ENCODE measurements around the gene LGALS3. TPM values are rescaled to one million over a fixed set of nuclear protein-coding genes. Genes with fewer than 3 reads are reported as not detected.
A peak's percentile ranks its signal among the peaks of the same experiment; 100 is the strongest.

LGALS3 gene
- total RNA-seq, 1 donor from 2014 or later: 90.8 TPM

- Mint-ChIP-seq H3K4me1 (ENCODE audit: unreplicated experiment) (peaks cover 44% of the 10 kb centered on the region), H3K27me3 (ENCODE audit: unreplicated experiment) (no peaks in the 10 kb centered on the region), H3K36me3 (ENCODE audit: unreplicated experiment) (no peaks in the 10 kb centered on the region), H3K9me3 (ENCODE audit: unreplicated experiment) (no peaks in the 10 kb centered on the region), H3K27ac (ENCODE audit: unreplicated experiment) (no peak overlapping the region), H3K4me3 (ENCODE audit: unreplicated experiment) (no peak overlapping the region)
- no peak for DNase-seq (ENCODE audit: extremely low spot score, unreplicated experiment)
- no peak for TF ChIP-seq CTCF (IDR thresholded peaks at IDR 0.05)
Measured at GRCh38 chr14:55120571-55121495, 8.2 kb upstream of the LGALS3 start.

- H3K4me1 Mint-ChIP-seq (ENCODE audit: unreplicated experiment): peaks cover 44% of the 10 kb centered on the region
Measured at GRCh38 chr14:55121628-55122439, 7.2 kb upstream of the LGALS3 start.

GRCh38 chr14:55122440-55122986 lies 6.5 kb upstream of the LGALS3 start:
- no peak for DNase-seq (ENCODE audit: extremely low spot score, unreplicated experiment)
- Mint-ChIP-seq H3K36me3 (ENCODE audit: unreplicated experiment) (no peaks in the 10 kb centered on the region), H3K9me3 (ENCODE audit: unreplicated experiment) (no peaks in the 10 kb centered on the region), H3K4me3 (ENCODE audit: unreplicated experiment) (no peak overlapping the region), H3K4me1 (ENCODE audit: unreplicated experiment) (peaks cover 44% of the 10 kb centered on the region), H3K27me3 (ENCODE audit: unreplicated experiment) (no peaks in the 10 kb centered on the region), H3K27ac (ENCODE audit: unreplicated experiment) (peak overlapping the region; percentile 70)
- TF ChIP-seq CTCF (IDR thresholded peaks at IDR 0.05): no peak

More at GRCh38 chr14:55121628-55122439, 7.2 kb upstream of the LGALS3 start:
- no peaks in the 10 kb centered on the region for H3K36me3 Mint-ChIP-seq (ENCODE audit: unreplicated experiment)
- TF ChIP-seq CTCF (IDR thresholded peaks at IDR 0.05): no peak
- no peak overlapping the region for H3K27ac Mint-ChIP-seq (ENCODE audit: unreplicated experiment)
- no peak for DNase-seq (ENCODE audit: extremely low spot score, unreplicated experiment)
- H3K4me3 Mint-ChIP-seq (ENCODE audit: unreplicated experiment): no peak overlapping the region
- H3K27me3 Mint-ChIP-seq (ENCODE audit: unreplicated experiment): no peaks in the 10 kb centered on the region
- no peaks in the 10 kb centered on the region for H3K9me3 Mint-ChIP-seq (ENCODE audit: unreplicated experiment)

GRCh38 chr14:55123101-55123500 lies 6.0 kb upstream of the LGALS3 start:
- Mint-ChIP-seq H3K4me3 (ENCODE audit: unreplicated experiment) (no peak overlapping the region), H3K9me3 (ENCODE audit: unreplicated experiment) (no peaks in the 10 kb centered on the region), H3K27me3 (ENCODE audit: unreplicated experiment) (no peaks in the 10 kb centered on the region), H3K27ac (ENCODE audit: unreplicated experiment) (peak overlapping the region; percentile 70), H3K4me1 (ENCODE audit: unreplicated experiment) (peaks cover 38% of the 10 kb centered on the region), H3K36me3 (ENCODE audit: unreplicated experiment) (no peaks in the 10 kb centered on the region)
- TF ChIP-seq CTCF (IDR thresholded peaks at IDR 0.05): no peak
- no peak for DNase-seq (ENCODE audit: extremely low spot score, unreplicated experiment)
